Measurements from ENCODE around the gene UFD1.

Gene UFD1

DNA sequence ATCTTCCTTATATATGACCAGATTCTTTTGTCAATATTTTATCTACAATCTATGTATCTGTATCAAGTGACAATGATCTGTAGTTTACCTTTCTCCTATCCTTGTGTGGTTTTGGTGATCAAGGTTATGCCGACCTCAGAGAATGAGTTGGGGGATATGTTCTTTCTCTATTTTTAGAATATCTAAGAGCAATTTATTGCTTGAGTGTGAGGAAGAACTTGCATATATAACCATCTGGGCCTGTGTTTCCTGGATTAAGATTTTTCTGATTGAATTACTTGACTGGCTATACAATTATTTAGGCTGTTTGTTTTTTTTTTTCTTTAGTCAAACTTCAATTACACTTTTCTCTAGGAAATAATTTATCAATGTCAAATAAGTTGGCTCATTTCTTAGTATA lies 17.5 kb downstream of the UFD1 start:
- no peak overlapping the region for H3K27ac ChIP-seq
- TF ChIP-seq, protein P1, sequence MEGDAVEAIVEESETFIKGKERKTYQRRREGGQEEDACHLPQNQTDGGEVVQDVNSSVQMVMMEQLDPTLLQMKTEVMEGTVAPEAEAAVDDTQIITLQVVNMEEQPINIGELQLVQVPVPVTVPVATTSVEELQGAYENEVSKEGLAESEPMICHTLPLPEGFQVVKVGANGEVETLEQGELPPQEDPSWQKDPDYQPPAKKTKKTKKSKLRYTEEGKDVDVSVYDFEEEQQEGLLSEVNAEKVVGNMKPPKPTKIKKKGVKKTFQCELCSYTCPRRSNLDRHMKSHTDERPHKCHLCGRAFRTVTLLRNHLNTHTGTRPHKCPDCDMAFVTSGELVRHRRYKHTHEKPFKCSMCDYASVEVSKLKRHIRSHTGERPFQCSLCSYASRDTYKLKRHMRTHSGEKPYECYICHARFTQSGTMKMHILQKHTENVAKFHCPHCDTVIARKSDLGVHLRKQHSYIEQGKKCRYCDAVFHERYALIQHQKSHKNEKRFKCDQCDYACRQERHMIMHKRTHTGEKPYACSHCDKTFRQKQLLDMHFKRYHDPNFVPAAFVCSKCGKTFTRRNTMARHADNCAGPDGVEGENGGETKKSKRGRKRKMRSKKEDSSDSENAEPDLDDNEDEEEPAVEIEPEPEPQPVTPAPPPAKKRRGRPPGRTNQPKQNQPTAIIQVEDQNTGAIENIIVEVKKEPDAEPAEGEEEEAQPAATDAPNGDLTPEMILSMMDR (IDR thresholded peaks at IDR 0.05): no peak

- TF ChIP-seq, protein P1 (IDR thresholded peaks at IDR 0.05): no peak
- TF ChIP-seq ZFX (IDR thresholded peaks at IDR 0.05; ENCODE audit: borderline replicate concordance): no peak
- no peak overlapping the region for H3K27ac ChIP-seq
Measured at GRCh38 chr22:19460036-19460435, 19.0 kb downstream of the UFD1 start.

- no peak overlapping the region for H3K27ac ChIP-seq
- TF ChIP-seq, protein P1 (IDR thresholded peaks at IDR 0.05): no peak
- no peak for TF ChIP-seq ZFX (IDR thresholded peaks at IDR 0.05; ENCODE audit: borderline replicate concordance)
Measured at GRCh38 chr22:19457828-19458428, 21.1 kb downstream of the UFD1 start.

DNA sequence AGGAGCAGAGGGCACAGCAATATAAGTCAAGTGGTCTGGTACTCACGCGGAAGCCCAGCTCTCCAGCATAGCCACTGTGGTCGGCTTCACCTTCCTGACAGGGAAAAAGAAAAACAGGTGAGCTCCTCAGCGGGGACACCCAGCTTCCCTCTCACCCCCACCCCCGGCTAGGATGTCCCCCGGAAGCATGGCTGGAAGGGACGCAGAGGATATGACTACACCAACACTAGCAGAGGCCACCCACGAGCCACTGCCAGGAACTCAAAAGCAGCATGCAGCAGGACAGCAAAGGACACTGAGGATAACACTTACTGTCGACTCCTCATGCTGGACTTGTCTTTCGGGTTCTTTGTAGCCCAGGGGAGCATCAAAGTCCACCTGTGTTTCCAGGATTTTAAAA lies 22.5 kb downstream of the UFD1 start:
- H3K27ac ChIP-seq: no peak overlapping the region
- TF ChIP-seq ZFX (IDR thresholded peaks at IDR 0.05; ENCODE audit: borderline replicate concordance): no peak
- TF ChIP-seq, protein P1 (IDR thresholded peaks at IDR 0.05): no peak

DNA sequence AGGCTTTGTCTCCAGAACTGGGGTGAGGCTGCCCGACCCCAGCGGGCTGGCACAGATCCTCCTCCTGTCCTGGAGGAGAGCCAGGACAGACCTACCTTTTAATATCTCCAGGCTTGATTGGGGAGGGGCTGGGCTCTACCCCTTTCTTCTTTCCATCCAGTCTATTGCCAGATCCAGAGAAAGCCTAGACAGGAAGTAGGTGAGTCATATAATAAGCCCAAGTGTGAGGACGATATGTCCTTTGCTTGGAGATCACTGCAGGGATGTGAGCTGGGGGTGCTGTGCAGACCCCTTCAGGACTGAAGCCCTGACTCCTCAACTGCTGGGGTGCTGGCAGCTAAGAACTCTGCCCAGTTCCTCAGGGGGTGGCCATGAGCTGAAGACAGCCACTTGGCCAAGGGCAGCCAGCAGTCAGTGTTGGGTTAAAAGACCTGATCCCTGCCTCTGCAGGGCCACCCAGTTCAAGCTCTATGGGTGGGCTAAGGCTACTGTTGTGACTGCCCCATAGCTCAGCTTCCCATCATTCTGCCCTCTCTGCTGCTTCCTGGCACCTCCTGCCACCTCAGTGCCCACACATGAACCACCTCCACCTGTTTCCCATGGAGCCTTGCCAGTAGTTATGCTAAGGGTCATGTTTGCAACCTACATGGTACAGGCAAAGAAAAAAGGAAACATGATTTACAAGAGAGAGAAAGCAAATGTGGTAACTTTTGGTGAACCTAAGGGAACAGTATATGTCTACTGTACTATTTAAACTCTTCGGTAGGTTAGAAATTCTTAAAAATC lies 23.2 kb downstream of the UFD1 start:
- TF ChIP-seq ZFX (IDR thresholded peaks at IDR 0.05; ENCODE audit: borderline replicate concordance): no peak
- TF ChIP-seq, protein P1 (IDR thresholded peaks at IDR 0.05): no peak
- no peak overlapping the region for H3K27ac ChIP-seq

DNA sequence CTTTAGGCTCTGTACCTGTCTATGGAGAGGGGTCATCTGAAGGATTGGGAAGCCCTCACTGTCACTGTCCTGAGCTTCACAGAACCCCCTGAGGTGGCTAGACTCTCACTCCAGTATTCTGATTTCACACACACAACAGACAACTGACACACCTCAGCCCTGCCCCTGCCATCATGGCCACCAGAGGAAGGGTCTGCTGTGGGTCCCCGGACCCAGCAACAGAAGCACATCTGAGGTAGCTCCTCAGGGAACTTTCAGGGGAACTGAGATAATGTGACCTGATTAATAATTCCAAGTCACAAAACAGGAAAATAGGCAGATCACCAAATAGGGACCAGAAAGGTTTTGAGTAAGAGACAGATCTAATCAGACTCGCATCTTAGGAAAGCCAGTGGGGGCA lies 24.0 kb downstream of the UFD1 start:
- H3K27ac ChIP-seq: no peak overlapping the region
- TF ChIP-seq, protein P1 (IDR thresholded peaks at IDR 0.05): no peak
- TF ChIP-seq ZFX (IDR thresholded peaks at IDR 0.05; ENCODE audit: borderline replicate concordance): no peak

DNA sequence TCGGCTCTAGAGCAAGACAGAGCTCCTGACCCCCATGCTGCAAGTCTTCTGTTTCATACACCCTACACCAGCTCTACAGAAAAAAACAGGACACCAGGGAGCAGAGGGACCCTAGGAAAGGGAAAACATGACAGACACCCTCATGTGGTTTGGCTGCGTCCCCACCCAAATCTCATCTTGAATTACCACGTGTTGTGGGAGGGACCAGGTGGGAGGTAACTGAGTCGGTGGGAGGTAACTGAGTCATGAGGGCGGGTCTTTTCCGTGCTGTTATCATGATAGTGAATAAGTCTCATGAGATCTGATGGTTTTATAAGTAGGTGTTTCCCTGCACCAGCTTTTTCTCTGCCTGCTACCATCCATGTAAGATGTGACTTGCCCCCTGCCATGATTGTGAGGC lies 24.8 kb downstream of the UFD1 start:
- H3K27ac ChIP-seq: no peak overlapping the region
- TF ChIP-seq, protein P1 (IDR thresholded peaks at IDR 0.05): no peak
- TF ChIP-seq ZFX (IDR thresholded peaks at IDR 0.05; ENCODE audit: borderline replicate concordance): no peak

All from 22Rv1 (cell line).